Heart left ventricle (tissue), 13 donors: Measurements from ENCODE around the gene NT5C2.

Experiments used
- CTCF ChIP-seq, 12 donors: fragments of 200-600 bp; sonication (generic) in 4 of 12; IDR thresholded peaks; one replicate each; pipeline versions ENCODE4 v1.5.0 to v1.8.0; 2018 to 2022; ENCODE audit warnings: antibody characterized with exemption in 12 of 12, mild to moderate bottlenecking in 5 of 12
- POLR2A ChIP-seq, 2 donors: fragments of 450-650 bp; IDR thresholded peaks; one replicate each; pipeline ENCODE4 v1.6.1; 2017; ENCODE audit warnings: antibody characterized with exemption in 2 of 2, mild to moderate bottlenecking in 2 of 2, moderate library complexity in 2 of 2
- donor health status: ischemic (EF 13 %, LVEDD 7.1; RV severe dilation, severe dysfunction).
- donor health status: DM: no; HTN: yes; CAD: no.
- donor health status: DM: no; HTN: no; CAD: no.
- donor health status: ischemic (EF 25% LVEDD 6.9; RV normal size, moderate dysfunction).
- donor health status: ischemic (EF 25% LVEDD 5.7; RV mildly dilated, moderate dysfunction).
- donor health status: ischemic (EF 35%, LVEDD 5.7; RV mildly dilated, moderate dysfunction).
- donor health status: nonischemic (EF 11% LVEDD 7.7; RV severe dilation, severe dysfunction).
- donor health status: DM: yes; HTN: yes; CAD: no.
- donor health status: PGD.
- donor health status: ischemic (EF 29% LVEDD 5.4; RV normal size, mild dysfunction).
- donor health status: nonischemic (EF 23%, LVEDD 6.1; RV moderate dilation, normal function).

- TF ChIP-seq POLR2A (IDR thresholded peaks at IDR 0.05) (no peak), CTCF (IDR thresholded peaks at IDR 0.05) (no peak)
Observed at GRCh38 chr10:103072891-103073290, 120.2 kb downstream of the NT5C2 start.
